Ovary (tissue), 3 donors: ENCODE results near the gene TIAL1.

ENCODE experiments used
- POLR2A ChIP-seq: fragments of 450-650 bp; IDR thresholded peaks from one replicate; pipeline ENCODE4 v1.6.1; 2017; ENCODE audit warnings: antibody characterized with exemption, mild to moderate bottlenecking, moderate library complexity
- TF ChIP-seq, protein P1 (sequence below), 3 donors: fragments of 450-650 bp in 2 of 3; fragments of 200-600 bp in 1 of 3; IDR thresholded peaks; one replicate each; pipeline versions ENCODE4 v1.5.1 to v1.8.0; 2016 to 2022; ENCODE audit warnings: antibody characterized with exemption in 3 of 3, mild to moderate bottlenecking in 1 of 3
- donor health status: DM: no; HTN: no; CAD: no.

DNA sequence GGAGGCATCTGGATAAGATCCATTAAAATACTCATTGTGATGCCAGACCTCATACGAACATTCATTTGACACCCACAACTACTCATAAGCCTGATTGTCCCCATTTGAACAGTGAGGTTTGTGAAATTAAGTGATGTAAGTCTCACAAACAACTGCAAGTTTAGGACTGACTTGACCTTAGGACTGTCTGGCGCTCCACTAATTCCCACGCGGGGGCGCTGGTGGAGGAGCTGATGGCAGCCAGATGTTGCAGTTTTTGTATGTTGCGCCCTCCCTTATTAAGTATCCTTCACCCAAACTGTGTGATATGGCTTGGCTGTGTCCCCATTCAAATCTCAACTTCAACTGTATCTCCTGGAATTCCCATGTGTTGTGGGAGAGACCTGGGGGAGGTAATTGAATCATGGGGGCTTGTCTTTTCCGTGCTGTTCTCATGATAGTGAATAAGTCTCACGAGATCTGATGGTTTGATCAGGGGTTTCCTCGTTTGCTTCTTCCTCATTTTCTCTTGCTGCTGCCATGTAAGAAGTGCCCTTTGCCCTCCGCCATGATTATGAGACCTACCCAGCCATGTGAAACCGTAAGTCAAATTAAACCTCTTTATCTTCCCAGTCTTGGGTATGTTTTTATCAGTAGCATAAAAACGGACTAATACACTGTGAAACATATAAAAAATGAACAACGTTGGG, 20.3 kb upstream of the TIAL1 start:
- TF ChIP-seq, protein P1, sequence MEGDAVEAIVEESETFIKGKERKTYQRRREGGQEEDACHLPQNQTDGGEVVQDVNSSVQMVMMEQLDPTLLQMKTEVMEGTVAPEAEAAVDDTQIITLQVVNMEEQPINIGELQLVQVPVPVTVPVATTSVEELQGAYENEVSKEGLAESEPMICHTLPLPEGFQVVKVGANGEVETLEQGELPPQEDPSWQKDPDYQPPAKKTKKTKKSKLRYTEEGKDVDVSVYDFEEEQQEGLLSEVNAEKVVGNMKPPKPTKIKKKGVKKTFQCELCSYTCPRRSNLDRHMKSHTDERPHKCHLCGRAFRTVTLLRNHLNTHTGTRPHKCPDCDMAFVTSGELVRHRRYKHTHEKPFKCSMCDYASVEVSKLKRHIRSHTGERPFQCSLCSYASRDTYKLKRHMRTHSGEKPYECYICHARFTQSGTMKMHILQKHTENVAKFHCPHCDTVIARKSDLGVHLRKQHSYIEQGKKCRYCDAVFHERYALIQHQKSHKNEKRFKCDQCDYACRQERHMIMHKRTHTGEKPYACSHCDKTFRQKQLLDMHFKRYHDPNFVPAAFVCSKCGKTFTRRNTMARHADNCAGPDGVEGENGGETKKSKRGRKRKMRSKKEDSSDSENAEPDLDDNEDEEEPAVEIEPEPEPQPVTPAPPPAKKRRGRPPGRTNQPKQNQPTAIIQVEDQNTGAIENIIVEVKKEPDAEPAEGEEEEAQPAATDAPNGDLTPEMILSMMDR (IDR thresholded peaks at IDR 0.05), result no peak
- no peak for TF ChIP-seq POLR2A
